ENCODE data around the gene ELMO1. TPM values are rescaled to one million over a fixed set of nuclear protein-coding genes. Genes with fewer than 3 reads are reported as not detected.

The ELMO1 gene
- total RNA-seq, 1 experiment from 2014 or later: 7.8 TPM

DNA sequence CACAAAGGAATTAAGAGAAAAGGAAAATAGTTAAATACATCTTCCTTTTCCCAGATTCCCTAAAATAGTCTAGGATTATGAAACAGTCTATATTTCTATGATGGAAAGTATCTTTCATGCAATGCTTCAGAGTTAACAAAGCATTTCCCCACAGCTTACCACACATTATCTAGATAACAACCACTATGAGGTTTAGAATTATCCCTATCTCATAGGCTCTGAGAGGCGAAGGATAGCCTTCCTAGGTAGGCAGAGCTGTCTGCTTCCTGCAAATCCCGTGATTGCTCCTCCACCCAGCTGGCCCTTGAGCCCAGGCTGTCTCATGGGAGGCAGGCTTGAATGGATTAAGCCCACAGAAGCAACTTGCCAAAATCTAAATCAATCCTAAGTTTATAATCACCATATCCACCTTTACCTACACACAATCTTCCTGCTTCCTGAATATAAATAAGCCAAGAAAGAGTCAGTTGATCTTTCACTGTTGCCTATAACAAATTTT is 402.9 kb downstream of the ELMO1 start:
- Histone ChIP-seq H3K14ac (ENCODE audit: insufficient read depth, low read length) (no peak overlapping the region), H2BK20ac (ENCODE audit: low read depth, low read length, poor library complexity, severe bottlenecking) (no peak overlapping the region), H3K18ac (ENCODE audit: insufficient read length, low read depth, low read length) (no peak overlapping the region), H3K23me2 (ENCODE audit: insufficient read length, low read depth, low read length, poor library complexity, severe bottlenecking) (no peaks in the 10 kb centered on the region), H2BK120ac (ENCODE audit: low read depth, low read length, poor library complexity, severe bottlenecking) (no peak overlapping the region), H3K9ac (ENCODE audit: extremely low read depth, insufficient read length, low read length) (no peak overlapping the region), H3K79me1 (ENCODE audit: insufficient read depth, low read depth, low read length, poor library complexity, severe bottlenecking) (no peaks in the 10 kb centered on the region), H3K4me2 (ENCODE audit: insufficient read depth, insufficient read length, low read length) (no peak overlapping the region), H3K9me3 (ENCODE audit: control insufficient read depth, low read depth, low read length) (no peaks in the 10 kb centered on the region), H3K4me1 (ENCODE audit: insufficient read depth, low read length) (peaks cover 3% of the 10 kb centered on the region; the same call in 1 of the 2 replicates), H3K23ac (ENCODE audit: insufficient read length, low read depth, low read length) (no peak overlapping the region), H4K8ac (replicated peaks; ENCODE audit: insufficient read length, low read depth, low read length) (no peak overlapping the region), H3K27me3 (ENCODE audit: insufficient read depth, low read length) (0 out of 2 replicates have a peak, but pooled peaks cover 3% of the 10 kb centered on the region), H4K5ac (ENCODE audit: insufficient read length, low read depth, low read length) (no peak overlapping the region), H3K4ac (ENCODE audit: low read depth, low read length) (no peak overlapping the region), H2BK5ac (ENCODE audit: insufficient read length, low read length) (no peak overlapping the region), H4K20me1 (ENCODE audit: control insufficient read depth, insufficient read depth, insufficient read length) (no peaks in the 10 kb centered on the region), H2BK15ac (ENCODE audit: low read depth, low read length) (no peak overlapping the region), H2AFZ (ENCODE audit: low read length) (no peak overlapping the region), H4K91ac (ENCODE audit: insufficient read length, low read depth, low read length) (no peak overlapping the region), H3K27ac (ENCODE audit: insufficient read length, low read depth, low read length) (no peak overlapping the region), H3K79me2 (ENCODE audit: insufficient read depth, low read length) (no peaks in the 10 kb centered on the region), H2BK12ac (ENCODE audit: insufficient read length, low read depth, low read length) (no peak overlapping the region), H3K56ac (ENCODE audit: insufficient read length, low read depth, low read length) (no peak overlapping the region), H3T11ph (ENCODE audit: low read length) (no peak overlapping the region), H2AK5ac (ENCODE audit: insufficient read length, low read length) (no peak overlapping the region)
- DNase-seq: no peak
- peaks cover 24 to 26% of the 10 kb centered on the region in 2 experiments for H3K4me1 Mint-ChIP-seq
- H3K27ac Mint-ChIP-seq: no peak overlapping the region
- TF ChIP-seq, protein P1, sequence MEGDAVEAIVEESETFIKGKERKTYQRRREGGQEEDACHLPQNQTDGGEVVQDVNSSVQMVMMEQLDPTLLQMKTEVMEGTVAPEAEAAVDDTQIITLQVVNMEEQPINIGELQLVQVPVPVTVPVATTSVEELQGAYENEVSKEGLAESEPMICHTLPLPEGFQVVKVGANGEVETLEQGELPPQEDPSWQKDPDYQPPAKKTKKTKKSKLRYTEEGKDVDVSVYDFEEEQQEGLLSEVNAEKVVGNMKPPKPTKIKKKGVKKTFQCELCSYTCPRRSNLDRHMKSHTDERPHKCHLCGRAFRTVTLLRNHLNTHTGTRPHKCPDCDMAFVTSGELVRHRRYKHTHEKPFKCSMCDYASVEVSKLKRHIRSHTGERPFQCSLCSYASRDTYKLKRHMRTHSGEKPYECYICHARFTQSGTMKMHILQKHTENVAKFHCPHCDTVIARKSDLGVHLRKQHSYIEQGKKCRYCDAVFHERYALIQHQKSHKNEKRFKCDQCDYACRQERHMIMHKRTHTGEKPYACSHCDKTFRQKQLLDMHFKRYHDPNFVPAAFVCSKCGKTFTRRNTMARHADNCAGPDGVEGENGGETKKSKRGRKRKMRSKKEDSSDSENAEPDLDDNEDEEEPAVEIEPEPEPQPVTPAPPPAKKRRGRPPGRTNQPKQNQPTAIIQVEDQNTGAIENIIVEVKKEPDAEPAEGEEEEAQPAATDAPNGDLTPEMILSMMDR (conservative IDR thresholded peaks at IDR 0.05): no peak
- no peaks in the 10 kb centered on the region for H3K9me3 Mint-ChIP-seq
- no peaks in the 10 kb centered on the region for H3K36me3 Mint-ChIP-seq (ENCODE audit: insufficient read depth in 1 of 3, low read depth in 3 of 3)
- H3K27me3 Mint-ChIP-seq (ENCODE audit: low read depth): no peaks in the 10 kb centered on the region
- H3K4me3 Mint-ChIP-seq: no peak overlapping the region
- WGBS (ENCODE audit: extremely low coverage, insufficient read length, low lambda C conversion rate): no CpG with 5 or more reads among the region's 2 CpGs
